T47D (cell line): ENCODE data around the gene PLXNA2.

Experiments
- DNase-seq, 2 experiments: peaks; one replicate each; pipeline versions ENCODE4 v3.0.0 to v3.0.0-alpha.2; 2011 to 2012; ENCODE audit warnings: low read depth in 1 of 2, low spot score in 1 of 2
- JUND ChIP-seq: IDR thresholded peaks from 2 replicates; pipeline ENCODE4 v1.6.1; 2012; ENCODE audit warnings: low read depth
- in situ Hi-C: cut with HindIII; loops from 2 replicates; pipeline ENCODE4 v1.10.0; 2016; ENCODE audit warnings: low sequenced_read_pairs, low pct_unique_long_range_greater_than_20kb

The PLXNA2 gene

DNA sequence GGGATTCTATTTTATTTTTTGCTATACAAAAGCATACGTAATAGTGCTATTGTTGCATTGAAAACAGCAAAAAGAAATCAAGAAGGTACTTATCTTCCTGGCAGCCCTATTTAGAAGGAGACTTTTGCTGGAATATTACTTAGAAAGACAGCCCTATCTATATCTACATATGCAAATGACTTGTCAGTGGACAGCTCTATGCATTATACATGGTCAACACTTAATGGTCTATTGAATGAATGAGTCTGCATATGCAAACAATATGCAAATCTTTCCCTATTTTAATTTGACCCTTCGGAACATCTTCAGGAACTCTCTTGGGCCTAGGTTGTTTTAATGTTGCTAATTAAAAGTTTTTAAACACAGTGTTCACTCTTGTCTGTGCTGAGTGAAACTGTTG lies 110.8 kb downstream of the PLXNA2 start:
- in situ Hi-C loops = no loop called here
- no peak for TF ChIP-seq JUND
- no peak for DNase-seq

DNA sequence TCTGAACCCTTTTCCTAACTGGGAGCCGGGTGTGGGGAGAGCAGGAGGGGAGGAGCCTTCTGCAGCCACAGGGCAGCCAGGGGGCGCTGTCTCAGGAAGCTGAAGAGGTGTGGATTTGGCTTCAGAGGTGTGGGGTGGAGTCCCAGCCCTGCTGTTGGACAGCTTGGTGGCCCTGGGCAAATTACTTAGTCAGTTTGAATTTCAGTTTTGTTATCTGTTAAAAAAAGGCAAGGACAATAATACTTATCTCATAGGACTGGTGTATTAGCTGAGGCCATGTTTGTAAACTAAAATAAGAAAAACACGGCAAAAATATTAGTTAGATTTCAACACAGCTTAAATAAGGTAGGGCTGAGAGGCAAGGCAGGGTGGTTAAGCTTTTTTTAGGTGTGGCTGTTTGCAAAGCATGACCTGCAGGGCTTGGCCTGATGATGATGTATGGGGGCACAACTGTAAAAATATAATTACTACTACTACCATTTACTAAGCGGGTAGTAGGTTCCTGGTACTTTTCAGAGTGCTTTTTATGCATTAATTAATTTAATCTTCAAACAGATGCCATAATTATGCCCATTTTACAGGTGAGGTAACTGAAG lies 111.8 kb downstream of the PLXNA2 start:
- in situ Hi-C loops = no loop called here
- DNase-seq = peak; percentile 88 to 89
- no peak for TF ChIP-seq JUND

DNA sequence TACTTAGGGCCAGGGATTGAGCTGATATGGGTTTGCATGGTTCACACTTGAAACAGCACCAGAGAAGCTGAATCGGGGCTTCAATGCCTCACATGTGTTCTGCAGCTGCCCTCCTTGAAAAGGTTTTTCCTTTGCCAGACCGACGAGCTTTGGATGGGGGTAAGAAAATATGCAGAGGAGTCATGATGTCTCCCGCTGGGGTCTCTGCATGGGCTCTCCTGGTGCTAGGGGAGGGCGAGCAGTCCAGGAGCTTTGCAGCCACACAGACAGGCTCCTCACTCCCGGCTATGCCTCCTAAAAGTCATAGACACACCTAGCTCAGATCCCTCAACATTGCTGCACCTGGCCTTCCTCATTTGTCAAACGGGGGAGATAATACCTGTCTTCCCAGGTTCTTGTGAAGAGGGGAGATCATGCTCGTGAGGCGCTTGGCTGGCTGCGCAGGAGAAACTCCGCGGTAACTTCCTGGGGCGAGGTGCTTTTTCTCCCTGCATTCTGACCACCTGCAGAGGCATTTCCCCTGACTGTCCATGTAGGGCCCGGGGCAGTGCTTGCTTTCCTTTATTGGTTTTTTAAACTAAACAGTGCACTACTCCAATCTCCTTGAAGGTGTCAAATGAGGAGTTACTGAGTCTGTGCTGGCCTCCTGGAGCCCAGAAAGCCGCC lies 112.4 kb downstream of the PLXNA2 start:
- peak in 1 of 2 experiments; percentile 21 for DNase-seq
- no peak for TF ChIP-seq JUND
- in situ Hi-C loops = no loop called here

DNA sequence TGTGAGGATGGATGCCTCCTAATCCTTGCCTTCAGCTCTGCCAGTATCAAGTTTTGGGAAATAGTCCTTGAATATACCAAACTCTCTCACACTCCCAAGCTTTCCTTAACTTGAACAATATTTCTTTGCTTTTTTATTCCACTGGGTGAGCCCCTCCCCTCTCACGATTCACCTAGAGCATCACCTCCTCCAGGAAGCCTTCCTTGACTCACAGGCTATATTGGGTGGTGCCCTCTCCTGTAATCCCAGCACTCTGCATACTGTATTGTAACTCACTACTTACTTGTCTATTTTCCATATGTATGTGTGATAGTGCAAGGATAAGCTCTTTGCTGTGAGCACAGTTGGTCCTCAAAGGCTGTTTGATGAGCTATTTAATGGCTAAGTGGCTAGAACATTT lies 114.7 kb downstream of the PLXNA2 start:
- TF ChIP-seq JUND = no peak
- DNase-seq = no peak
- in situ Hi-C loops = no loop called here

DNA sequence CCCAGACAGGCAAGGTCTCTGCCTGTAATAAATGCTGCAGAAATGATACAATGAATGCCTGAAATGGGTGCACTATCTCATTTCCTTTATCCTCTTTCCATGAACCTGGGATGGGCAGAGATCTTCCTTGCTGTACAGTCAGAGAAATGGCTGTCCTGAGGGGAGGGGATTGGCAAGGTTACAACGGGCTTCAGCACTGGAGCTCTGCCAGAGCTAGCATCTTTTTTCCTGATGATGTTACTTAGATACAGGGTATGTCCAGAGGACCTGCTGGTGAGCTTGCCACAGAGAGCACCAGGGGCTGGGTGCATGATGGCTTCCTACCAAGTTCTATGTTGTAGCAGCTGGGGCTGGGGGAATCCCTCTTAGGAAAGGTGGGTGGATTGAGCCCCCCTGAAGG lies 115.1 kb downstream of the PLXNA2 start:
- no peak for TF ChIP-seq JUND
- in situ Hi-C loops = no loop called here
- no peak for DNase-seq

DNA sequence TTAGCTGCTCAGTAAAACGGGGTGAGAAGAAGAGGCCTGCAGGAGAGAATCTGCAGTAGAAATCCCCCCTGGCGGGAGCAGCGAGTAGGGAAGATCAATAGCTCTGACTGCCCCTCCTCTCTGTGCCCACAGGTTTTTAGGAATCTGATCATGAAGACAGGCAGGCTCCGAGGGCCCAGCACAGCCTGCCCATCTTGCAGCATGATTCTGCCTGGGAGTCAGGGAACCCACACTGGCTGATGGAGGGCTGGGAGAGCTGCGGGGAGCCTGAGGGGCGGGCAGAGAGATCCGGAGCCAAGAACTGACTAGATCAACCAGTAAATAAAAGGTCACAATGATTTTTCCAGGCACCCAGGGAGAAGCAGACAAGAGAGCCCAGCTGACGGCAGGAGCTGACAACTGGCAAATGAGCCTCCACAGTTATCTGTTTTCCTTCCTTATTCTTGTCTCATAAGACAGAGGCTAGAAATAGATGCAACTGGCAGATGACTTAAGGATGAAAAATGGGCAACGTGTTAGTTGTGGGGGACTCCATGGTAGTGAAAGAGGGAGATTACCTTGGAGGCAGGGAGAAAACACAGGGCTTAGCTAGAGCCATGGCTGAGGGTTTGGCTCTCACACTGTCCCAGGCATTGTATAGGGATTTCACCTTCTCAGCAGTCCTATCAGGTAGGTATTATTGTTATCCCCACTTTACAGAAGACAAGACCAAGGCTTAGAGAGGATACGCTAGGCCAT lies 116.2 kb downstream of the PLXNA2 start:
- in situ Hi-C loops = no loop called here

DNA sequence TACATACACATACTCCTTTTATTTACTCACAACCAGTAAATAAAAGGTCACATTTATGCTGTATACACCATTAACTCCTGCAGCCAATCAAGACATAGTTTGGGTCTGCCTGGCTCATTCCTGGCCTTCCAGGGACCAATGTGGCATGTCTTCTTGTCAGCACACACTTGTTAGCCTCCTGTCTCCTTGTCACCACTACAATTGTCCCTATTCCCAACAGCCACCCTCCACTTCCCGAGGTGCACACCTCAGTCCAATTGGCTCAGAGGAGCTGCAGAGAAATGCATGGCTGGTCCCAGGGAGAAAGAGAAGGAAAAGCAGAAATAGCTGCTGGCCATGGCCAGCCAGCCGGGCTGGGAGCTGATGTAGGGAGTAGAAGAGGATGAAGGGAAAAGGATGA lies 116.9 kb downstream of the PLXNA2 start:
- DNase-seq = no peak
- in situ Hi-C loops = no loop called here
- TF ChIP-seq JUND = no peak

More for the DNA sequence above, 116.2 kb downstream of the PLXNA2 start:
- TF ChIP-seq JUND = no peak
- no peak for DNase-seq

DNA sequence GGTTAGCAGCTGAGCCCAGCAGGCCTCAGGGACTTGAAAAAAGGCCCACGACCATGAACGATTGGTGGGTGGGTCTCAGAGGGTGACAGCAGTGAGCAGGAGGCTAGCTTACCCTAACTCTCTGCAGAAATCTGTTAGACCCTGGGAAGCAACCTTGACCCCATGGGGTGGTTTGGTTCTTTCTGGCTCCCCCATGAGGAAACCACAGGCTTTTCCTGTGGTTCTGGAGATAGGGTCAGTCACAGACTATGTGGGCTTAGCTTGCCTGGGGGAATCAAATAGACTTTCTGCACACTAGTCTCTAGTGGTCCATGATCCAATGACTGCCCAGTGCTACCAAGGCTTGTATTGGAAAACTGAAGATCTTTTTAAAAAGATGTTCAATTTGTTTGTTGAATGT lies 118.1 kb downstream of the PLXNA2 start:
- in situ Hi-C loops = no loop called here
- DNase-seq = no peak
- TF ChIP-seq JUND = no peak

DNA sequence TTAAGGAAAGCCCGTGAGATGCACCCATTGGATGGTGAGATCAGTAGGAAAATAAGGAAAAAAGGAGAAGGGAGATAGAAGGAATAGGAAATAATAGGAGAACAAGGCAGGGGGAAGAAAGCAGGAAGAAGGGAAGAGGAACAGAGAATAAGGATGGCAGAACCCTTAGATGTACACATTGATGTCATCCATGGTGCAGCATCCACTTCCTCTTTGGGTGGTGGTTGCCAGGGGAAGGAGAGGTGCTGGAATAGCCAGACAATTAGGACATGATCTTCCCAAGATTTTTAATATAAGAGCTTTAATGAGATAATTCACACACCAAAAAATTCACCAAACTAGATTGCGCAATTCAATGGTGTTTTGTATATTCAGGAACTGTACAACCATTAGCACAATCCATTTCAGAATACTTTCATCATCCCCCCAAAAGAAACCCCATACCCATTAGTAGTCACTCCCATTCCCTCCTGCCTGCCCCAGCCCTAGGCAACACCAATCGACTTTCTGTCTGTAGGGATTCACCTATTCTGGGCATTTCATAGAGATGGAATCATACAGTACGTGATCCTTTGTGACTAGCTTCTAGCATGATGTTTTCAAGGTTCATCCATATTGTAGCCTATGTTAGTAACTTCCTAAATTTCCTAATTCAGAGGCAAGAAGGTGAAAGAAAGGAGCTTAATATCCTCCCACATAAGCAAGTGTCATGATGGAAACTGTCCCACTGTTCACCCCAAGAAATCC lies 121.4 kb downstream of the PLXNA2 start:
- in situ Hi-C loops = no loop called here
- TF ChIP-seq JUND = no peak
- DNase-seq = no peak

DNA sequence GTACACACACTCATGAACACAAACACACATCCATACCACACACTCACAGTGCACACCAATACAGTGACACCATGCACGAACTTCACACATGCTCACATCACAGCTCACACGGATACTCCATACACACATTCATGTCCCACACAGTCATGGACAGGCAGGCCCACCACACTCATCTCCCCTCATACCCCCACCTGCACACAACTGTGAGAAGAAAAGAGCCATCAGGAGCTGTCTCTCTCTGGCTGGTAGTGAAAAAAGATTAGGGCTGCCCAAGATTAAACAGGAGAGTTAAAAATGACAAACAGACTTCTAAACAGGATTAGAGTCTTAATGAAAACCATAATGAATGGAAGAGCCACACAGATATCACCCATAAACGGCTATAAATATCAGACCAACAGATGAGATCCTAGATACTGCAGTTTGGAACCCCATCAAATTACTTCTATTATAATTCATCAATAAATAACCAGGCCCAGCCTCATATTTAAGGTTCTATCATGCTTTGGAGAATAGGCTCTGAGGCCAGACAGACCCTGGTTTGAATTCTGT lies 122.3 kb downstream of the PLXNA2 start:
- no peak for DNase-seq
- in situ Hi-C loops = no loop called here
- no peak for TF ChIP-seq JUND

DNA sequence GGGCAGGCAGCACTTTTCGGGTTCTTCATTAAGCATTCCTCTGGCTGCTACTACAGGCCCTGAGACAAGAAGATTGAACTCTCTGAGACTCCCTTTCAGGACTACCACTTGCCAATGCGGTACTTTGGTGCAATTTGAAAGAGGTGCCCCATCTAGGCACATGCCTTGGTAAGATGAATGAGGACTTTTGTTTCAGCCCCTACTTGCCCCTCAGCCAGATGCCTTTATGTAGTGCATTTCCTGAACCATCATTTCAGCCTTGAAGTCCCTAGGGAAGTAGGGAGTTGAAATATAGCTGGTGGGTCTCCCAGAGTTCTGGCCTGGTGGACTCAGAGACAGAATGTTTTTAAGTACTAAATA lies 123.8 kb downstream of the PLXNA2 start:
- TF ChIP-seq JUND = no peak
- no peak for DNase-seq
- in situ Hi-C loops = no loop called here

DNA sequence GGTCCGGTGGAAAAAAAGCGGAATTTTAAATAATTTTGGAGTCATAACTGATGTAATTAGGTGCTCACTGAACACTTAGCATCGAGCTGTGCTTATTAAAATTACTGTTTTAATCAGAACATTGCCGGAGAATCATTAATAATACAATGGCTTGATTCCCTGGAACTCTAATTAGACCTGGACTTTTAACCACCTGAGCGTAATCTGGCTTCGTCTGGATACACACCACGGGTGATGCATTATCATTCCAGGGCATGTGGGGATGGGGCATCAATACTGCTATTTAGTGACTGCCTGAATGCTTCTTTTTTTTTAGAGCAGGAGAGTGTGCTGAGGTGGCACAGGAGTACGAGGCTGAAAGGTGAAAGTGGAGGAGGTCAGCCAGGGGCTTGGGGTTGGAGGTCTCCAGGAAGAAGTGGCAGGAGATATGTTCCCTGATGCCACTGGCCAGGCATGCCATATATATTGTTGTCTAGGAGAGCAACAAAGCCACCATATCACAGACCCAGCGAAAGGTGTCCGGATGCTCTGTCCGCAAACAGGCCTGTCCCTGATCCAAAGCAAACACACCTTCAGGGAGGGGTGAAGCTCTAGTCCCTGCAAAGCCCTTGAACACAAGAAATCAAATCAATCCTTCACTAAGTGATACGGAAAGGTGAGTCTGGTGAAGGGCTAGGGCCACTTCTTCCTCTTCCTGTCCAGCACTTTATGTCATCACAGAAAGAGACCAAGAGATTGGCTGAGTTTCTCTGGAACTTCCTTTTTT lies 125.2 kb downstream of the PLXNA2 start:
- TF ChIP-seq JUND = no peak
- no peak for DNase-seq
- in situ Hi-C loops = no loop called here
